SHP77 treated with DMSO at 0.1 percent for 48 hours (cell line): ENCODE results near the gene TVP23A.
"Not testable (repeated sequence)": the region's sequence is repeated elsewhere in the genome, so short reads cannot be mapped to it uniquely, and the experiment has no call there.

Source experiments
- DNase-seq: peaks from one replicate; lab custom pipeline; 2025; lab: John Stamatoyannopoulos, UW

TVP23A gene

GRCh38 chr16:10835281-10835931, 16.8 kb upstream of the TVP23A start:
- DNase-seq, result no peak

- no peak for DNase-seq
These were observed 16.2 kb upstream of the TVP23A start for GRCh38 chr16:10834766-10835165.

GRCh38 chr16:10834130-10834529, 15.5 kb upstream of the TVP23A start:
- no peak for DNase-seq

- no peak for DNase-seq
These were observed 14.7 kb upstream of the TVP23A start for GRCh38 chr16:10833271-10833670.

- no peak for DNase-seq
These were observed 13.6 kb upstream of the TVP23A start for GRCh38 chr16:10831894-10832886.

GRCh38 chr16:10830240-10830639, 11.6 kb upstream of the TVP23A start:
- DNase-seq, result not testable (repeated sequence)

- not testable (repeated sequence) for DNase-seq
These were observed 10.9 kb upstream of the TVP23A start for GRCh38 chr16:10829390-10830098.

GRCh38 chr16:10828851-10829366, 10.3 kb upstream of the TVP23A start:
- DNase-seq, result peak; percentile 14

- no peak for DNase-seq
These were observed 9.2 kb upstream of the TVP23A start for GRCh38 chr16:10827691-10828341.

GRCh38 chr16:10824111-10824893, 5.7 kb upstream of the TVP23A start:
- DNase-seq, result no peak

GRCh38 chr16:10822702-10823101, 4.1 kb upstream of the TVP23A start:
- DNase-seq, result no peak

- DNase-seq, result no peak
These were observed 2.0 kb upstream of the TVP23A start for GRCh38 chr16:10820546-10820945.

- DNase-seq, result no peak
These were observed 1.1 kb downstream of the TVP23A start for GRCh38 chr16:10817514-10817913.

- DNase-seq, result no peak
These were observed 5.5 kb downstream of the TVP23A start for GRCh38 chr16:10813099-10813455.

- DNase-seq, result no peak
These were observed 6.1 kb downstream of the TVP23A start for GRCh38 chr16:10812312-10813098.

- no peak for DNase-seq
These were observed 8.9 kb downstream of the TVP23A start for GRCh38 chr16:10809706-10810105.

GRCh38 chr16:10808850-10809249, 9.7 kb downstream of the TVP23A start:
- no peak for DNase-seq

GRCh38 chr16:10808218-10808617, 10.4 kb downstream of the TVP23A start:
- no peak for DNase-seq

GRCh38 chr16:10806698-10807097, 11.9 kb downstream of the TVP23A start:
- no peak for DNase-seq

GRCh38 chr16:10805334-10805733, 13.3 kb downstream of the TVP23A start:
- DNase-seq, result no peak
